Measurements from ENCODE around the gene MRPS27.
"Not testable (repeated sequence)": the region's sequence is repeated elsewhere in the genome, so short reads cannot be mapped to it uniquely, and the experiment has no call there.

The MRPS27 gene

DNA sequence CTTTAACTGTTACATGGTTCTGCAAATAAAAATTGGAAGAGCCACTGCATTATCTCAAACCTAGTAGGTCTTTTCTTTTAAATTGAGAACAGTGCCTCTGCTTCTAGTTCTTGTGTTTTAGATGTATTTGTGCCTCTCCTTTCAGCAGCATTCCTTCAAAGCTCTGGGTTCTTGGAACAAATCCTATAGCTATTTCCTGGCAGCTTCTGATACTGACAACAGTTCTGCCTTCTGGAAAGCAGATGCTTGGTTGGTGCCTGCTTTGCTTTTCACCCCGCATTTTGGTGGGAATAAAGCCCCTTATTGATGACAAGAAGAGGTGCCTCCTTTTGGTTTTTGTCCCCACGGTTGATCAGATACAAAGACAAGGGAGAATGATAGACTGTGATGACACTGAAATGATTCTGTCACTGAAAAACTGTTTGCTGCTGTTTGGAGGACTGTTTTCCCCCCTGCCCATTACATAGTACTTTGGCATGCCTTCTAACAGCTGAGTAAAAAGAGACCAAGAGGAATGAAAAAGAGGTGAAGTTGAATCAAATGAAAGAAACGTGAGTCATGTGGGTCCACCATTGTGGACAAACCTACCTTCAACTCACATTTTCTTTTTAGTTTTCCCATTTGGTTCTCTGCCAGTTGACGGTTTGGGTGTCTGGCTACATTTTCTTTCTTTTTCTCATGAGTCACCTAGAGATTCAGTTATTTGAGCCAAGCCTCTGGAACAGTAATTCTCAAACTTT, 5.7 kb upstream of the MRPS27 start:
- no peak for DNase-seq

DNA sequence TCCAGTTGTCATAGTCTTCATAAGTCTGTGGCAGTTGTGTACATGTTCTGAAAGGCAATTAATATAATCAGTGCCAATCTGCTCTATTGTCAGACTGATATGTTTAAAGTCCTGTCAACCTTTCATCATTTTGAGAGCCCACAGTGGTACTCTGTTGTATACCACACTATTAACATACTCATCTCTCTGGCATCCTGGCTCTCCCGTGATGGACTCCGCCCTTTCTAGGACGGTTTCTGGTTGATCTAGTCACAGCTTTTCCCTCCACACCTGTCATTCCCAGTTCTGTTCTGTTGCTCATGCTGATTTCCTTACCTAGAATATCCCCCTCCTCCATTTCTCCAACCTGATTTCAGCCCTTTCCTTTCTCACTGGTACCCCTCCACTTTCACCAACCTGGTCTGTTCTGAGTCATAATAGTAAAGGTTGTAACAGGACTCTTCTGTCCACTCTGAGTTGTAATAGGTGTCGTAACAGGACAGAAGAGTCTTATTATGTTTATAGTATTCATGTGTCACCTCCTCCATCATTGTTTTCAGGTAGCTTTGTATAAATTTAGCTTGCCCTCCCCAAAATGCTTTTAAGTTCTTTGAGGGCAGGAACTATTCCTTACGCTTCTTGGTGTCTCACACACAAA, 4.3 kb upstream of the MRPS27 start:
- DNase-seq = no peak

DNA sequence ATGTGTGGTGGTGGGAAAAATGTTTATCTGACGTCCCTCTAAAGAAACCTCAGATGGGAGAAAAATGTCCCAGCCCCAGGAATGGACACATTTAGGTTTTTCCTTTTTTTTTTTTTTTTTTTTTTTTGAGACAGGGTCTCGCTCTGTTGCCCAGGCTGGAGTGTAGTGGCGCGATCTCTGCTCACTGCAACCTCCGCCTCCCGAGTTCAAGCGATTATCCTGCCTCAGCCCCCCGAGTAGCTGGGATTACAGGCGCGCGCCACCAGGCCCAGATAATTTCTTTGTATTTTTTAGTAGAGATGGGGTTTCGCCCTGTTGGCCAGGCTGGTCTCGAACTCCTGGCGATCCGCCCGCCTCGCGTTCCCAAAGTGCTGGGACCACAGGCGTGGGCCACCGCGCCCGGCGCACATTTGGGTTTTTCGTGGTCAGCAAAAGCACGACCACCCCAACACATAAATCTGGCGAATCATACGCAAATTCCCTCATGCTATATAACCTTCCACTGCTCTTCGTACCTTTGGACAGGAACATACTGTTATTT, 535 bp downstream of the MRPS27 start:
- not testable (repeated sequence) for DNase-seq

DNA sequence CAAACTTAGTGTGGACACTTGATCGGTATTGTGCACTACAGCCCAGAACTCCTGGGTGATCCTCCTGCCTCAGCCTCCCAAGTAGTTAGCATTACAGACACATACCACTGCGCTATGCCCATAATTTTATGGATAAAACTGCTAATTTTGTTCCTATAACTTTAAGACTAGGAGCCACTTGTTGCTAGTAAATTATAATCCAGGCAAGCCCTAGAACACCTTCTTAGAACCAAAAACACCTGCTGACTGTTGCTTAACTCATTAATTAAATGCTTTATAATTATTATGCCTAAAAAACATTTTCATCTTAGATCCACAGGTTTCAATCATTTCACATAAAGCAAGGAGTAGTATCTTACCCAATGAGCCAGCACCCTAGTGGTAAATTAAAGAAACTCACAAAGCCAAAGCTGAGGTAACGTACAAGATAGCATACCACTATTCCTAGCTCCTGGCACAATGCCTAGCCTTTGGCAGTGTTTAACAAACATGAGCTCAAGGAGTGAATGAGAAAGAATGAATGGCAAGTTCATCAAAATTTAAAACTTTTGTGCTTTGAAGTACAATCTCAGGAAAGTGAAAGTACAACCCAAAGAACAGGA, 5.4 kb downstream of the MRPS27 start:
- peak; percentile 0 for DNase-seq

DNA sequence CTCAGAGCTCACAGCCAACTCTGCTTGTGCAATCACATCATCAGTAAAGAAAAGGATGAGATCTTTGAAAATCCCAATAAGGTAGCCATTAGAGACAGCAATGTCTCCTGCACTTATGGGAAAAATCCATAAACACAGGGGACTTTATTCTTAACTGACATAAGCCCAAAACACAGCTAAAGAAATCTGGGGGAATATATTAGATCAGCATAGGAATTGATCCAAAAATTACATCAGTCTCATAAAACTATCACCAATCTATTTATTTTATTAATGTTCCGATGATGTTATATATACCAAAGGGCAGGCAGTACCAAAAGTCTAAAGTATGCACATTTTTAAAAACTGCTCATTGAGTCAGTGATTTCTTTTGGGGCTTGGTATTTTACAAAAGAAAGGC, 6.9 kb downstream of the MRPS27 start:
- no peak for DNase-seq

DNA sequence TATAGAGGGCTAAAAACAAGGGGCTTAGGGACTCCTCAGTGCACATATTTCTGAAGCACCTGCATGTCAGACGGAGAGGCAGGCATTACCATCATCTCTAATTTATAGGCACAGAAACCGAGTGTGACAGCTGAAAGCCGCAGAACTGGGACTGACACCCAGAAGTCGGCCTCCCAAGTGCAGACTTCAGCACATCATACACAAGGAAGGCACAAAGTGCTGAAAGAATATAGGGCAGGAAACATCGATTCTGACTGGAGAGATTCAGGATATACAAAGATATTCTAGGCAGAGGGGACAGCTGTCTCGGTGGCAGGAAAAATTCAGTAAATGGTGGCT, 11.2 kb downstream of the MRPS27 start:
- no peak for DNase-seq

DNA sequence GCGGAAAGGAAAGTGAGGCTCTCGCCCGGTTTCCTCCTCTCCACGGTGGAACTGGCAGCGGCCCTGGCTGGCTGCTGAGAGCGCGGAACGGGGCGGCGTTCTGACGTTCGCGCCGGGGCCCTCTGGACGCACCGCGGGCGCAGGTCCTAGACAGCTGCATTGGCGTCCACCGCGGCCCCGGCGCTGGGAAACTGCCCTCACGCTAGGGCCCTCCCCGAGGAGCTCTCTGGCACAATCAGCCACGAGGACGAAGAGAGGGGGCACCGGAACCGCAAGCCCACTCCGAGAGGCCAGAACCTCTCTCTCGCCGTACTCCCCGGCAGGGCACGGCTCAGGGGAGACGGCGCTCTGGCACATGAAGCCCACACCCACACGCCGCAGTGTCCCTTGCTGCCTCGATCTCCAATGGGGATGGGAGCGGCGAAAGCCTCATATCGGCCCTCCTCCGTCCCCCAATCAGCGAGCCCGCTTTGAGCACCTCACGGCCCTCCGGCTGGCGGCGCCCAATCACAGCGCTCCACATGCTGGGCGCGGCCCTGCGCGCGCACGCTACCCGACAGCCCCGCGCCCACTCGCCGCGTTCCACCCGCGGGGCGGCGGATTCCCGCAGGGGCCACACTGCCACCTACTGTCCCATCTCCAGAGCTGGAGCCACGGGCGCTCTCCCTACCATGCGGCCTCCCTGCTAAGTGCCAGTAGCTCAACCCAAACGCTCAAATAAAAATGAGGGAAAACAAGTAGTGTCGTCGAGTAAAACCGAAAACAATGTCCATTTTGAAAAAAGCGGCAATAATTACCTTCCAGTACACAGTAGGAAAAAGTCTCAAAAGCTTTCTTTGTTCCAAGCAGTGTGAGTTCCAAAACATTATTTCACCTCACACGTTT, 11.8 kb downstream of the MRPS27 start:
- DNase-seq = peak; percentile 89

DNA sequence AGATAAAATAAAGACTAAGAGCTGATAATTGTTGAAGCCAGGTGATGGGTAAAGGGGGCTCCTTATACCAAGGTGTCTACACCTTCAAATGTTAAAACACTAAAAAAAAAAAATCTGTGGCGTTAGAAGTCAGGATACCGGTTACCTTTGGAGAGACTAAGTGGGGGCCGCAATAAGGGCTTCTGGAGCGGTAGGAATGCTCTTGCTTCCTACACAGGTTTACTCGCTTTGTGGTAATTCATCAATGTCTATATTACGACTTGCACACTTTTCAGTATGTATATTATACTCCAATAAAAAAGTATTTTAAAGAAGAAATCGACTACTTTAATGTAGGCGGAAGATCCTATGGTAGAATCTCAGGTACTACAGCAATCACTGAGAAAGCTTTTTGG, 12.5 kb downstream of the MRPS27 start:
- no peak for DNase-seq

DNA sequence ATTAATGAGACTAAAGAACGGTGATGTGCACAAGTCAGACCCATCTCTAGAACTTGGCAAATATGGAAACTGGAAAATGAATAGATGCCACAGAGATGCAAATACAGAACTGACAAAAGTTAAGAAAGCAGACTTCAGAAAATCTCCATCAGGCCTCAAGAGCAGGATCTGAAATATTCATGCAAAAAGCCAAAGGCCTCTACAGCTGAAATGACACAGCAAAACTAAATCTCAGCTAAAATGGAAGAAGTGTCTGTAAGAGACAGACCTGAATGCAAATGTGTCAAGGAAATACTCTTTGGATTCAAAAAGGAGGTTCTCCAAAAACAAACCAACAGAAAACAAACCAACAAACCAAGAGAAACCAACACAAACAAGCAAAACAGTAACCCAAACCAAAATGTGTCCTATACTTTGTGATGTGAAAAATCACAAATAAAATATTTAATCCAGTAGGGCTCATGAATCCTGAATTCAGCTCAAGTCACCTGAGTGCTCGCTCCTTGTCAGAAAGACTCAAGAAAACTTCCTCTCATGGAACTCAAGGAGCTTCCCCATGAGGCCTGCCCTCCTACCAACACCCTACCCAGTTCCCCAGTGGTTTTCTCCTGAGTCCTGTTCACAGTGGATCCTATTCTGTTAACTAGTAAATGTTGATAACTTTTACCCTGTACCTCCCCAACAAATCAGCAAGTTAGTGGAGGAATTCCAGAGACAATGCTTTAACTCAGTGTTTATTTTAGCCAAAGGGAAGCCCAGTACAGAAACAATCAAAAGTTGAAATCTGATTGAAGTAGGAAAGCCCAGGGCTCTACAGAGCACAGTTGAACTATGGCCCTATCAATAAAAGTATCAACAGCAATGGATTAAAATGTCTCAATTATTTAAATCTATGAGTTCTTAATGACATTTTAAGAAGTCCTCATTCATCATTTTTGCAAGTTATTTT, 14.6 kb downstream of the MRPS27 start:
- DNase-seq = no peak

DNA sequence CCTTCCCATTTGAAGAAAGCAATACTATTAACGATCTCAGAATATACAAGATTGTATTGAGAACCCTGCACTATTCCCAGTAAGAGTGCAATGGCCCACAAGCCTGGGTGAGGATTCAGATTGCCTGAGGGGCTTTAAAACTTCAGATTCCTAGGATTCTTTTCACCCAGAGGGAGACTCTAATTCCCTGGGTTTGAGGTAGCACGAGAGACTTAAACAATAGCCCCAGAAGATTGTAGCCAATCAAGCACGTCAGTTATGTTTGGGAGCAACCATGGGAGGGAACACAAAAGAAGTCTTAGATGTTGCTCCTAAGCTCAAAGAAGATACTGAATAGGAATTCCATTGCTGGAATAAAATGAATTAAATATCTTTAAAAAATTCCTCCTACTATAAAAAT, 17.9 kb downstream of the MRPS27 start:
- no peak for DNase-seq

DNA sequence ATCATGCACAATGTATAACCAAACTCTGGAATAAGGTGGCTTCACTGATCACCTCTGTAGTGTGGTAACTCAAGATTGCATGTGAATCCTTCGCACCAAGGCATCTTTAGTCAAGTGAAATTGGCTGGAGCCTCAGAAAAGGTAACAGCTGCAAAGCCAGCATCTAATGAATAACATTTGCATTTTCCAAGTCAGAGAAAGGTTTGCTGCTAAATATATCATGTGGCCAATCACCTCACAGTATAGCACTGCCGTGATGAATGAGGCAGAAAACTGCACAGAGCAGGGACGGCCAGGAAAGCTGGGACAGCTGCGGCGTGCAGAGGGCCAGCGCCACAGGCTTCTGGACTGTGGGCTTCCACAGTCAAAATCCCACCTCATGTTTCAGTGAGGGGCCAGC, 18.5 kb downstream of the MRPS27 start:
- DNase-seq = no peak

DNA sequence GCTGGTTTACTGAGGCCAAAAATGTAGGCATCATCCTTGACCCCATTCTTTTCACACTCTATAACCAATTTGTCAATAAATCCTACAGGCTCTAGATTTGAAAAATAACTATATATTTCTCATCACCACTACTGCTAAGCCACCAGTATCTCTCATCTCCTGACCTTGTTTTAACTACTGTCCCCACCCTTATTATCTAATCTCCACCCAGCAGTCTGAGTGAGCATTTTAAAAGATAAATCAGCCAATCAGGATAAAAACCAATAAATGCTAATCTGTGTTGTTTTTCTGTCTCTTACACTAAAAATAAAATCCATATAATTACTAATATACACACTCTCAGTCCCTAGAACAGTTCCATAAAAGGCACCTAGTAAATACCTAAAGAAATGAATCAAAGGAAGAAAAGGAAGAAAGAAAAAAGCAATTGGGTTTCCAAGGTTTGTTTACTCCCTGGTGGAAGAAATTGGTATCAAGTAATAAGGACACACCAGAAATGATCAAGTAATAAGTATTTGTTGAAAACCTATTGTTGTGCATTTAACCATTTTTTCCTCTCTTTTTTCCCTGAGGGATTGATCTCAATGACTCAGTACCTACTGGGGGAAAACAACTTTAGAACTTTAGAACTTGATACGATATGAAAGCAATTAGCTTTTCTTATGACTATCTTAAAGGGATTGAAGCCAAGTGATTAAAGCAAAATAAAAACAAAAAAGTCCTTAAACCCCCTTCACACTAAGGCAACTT, 19.3 kb downstream of the MRPS27 start:
- no peak for DNase-seq

DNA sequence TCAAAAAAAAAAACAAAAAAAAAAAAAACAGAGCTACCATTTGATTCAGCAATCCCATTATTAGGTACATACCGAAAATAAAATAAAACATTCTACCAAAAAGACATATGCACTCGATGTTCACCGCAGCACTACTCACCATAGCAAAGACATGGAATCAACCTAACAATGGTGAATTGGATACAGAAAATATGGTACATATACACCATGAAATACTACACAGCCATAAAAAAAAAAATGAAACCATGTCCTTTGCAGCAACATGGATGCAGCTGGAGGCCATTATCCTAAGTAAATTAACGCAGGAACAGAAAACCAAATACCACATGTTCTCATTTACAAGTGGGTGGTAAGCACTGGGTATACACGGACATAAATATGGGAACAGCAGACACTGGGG, 21.3 kb downstream of the MRPS27 start:
- no peak for DNase-seq

DNA sequence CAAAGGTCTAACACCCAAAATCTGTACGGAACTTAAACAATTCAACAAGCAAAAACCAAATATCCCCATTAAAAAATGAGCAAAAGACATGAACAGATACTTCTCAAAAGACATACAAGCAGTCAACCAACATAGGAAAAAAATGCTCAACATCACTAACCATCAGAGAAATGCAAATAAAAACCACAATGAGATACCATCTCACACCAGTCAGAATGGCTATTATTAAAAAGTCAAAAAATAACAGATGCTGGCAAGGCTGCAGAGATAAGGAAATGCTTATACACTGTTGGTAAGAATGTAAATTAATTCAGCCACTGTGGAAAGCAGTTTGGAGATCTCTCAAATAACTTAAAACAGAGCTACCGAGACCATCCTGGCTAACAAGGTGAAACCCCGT, 21.9 kb downstream of the MRPS27 start:
- not testable (repeated sequence) for DNase-seq

DNA sequence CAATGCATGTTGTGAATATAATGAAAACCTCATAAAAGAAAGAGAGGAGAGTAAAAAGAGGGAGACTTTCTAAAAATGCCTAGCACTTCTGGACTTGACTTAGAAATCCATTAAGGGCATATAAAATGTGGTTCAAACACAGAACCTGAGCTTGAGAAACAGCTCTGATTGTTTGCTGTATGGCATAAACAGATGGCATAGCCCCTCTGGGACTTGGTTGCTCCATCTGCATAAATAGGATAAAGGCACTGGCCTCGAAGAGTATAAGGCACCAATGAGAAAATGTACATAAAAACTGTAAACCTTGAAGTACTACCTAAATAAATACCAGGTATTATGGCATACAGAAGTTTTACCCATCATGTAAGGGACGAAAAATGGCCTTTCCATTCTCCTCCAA, 23.8 kb downstream of the MRPS27 start:
- DNase-seq = no peak

DNA sequence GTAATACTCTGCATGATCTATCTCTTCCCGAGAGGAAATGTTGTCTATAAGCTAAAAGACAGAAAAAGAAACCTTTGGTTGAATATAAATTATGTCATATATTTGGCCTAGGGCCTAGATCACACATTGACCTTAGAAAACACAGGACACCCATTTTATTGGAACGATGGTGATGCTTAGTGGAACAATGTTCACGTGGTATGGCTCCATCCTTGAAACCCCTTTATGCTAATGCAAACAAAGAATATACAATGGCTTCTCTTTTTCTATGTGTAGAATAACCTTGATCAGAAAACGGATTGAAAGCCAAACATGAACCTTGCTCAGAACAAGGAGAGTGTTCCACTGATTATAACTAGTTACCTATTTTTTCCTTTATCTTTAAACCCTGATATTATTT, 24.5 kb downstream of the MRPS27 start:
- no peak for DNase-seq

DNA sequence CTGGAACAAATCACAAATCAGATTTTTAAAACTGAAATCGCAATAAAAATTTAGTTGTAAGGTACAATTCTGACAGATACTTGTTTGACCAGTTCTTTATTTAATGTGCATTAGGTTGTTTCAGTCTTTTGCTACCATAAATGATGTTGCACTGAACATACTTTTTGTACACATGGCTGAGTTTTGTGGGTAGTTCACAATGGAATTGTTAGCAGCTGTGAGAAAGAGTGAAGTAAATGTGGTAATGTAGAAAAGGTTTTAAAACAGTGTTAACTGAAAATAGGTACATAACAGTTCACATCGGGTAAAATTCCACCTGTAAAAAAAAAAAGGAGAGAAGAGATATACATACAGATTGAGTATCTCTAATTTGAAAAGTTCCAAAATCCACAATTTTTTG, 25.6 kb downstream of the MRPS27 start:
- no peak for DNase-seq

DNA sequence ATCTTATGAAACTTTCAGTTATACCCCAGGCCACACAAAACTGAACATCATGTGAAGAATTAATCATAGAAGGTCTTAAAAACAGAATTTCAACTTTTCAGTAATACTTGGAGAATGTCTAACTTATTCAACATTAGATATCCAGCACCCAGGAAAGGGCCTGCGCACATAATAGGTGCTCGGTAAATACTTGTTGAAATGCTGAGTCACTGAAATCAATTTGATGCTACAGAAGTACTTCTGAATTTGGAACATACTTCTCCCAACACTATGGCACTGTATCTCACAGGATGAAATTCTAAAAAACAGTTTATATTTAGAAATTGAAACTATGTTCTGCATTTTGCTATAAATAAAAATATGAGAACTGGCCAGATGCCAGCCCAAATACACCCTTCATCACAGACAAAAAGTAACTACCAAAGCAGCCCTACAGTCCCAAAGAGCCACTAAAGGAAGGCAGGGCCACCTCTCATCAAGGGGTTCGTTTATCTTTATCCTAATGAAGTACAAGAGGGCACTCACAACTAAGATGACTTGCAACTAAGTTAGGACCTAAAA, 26.5 kb downstream of the MRPS27 start:
- no peak for DNase-seq

DNA sequence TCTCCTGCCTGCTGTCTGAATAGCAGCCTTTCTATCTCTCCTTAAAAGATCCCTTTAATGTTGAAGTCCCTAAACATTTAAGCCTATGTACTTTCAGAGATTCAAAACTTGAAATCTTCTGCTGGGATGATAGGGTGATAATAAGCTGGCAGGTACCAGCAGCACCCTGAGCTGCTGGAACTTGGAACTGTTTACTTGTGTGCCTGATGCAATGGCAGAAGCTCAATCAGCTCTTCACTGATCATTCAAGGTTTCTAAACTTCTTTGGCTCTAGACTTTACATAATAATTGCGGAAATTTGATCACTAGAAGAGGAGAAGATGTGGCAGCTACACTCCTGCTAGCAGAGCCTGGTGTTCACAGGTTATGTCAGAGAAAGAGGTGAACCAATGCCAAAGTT, 27.6 kb downstream of the MRPS27 start:
- no peak for DNase-seq

DNA sequence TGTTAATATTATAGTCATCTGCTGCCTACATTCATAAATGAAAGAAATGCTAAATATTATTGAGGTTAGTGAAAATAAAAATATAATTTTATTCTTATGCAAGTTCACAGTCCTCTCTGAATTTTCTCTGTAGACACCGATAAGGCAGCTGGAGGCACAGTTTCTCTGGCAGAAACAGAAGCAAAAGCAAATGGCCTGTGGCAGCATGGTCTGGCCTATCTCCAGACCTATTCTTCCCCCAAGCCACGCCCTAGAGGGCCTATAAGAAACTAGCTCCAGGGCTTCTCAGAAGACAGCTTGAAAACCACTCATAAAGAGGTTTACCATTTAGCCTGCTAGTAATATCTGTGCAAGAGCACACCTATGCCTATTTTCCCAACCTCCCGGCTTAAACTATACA, 28.4 kb downstream of the MRPS27 start:
- no peak for DNase-seq

Measured in NCI-H510A (cell line).